ENCODE results near the gene MAU2. TPM values are rescaled to one million over a fixed set of nuclear protein-coding genes. Genes with fewer than 3 reads are reported as not detected.

The MAU2 gene
- total and polyA plus RNA-seq, 2 of the 13 experiments (the other 11 are each of a cell fraction or from before 2014, with no cell fraction given) = 16.8 to 33.8 TPM

- no peak for TF ChIP-seq SNAPC4 (CRISPR knock-in tag; IDR thresholded peaks at IDR 0.05)
- TF ChIP-seq THAP8 (CRISPR knock-in tag; IDR thresholded peaks at IDR 0.05; ENCODE audit: borderline replicate concordance) = no peak
- TF ChIP-seq PHF8 (CRISPR knock-in tag; IDR thresholded peaks at IDR 0.05) = 0 out of 2 replicates have a peak, but pooled peaks have one; percentile 16
- TF ChIP-seq SNAPC5 (CRISPR knock-in tag; IDR thresholded peaks at IDR 0.05; ENCODE audit: borderline replicate concordance) = no peak
- TF ChIP-seq ZNF350 (CRISPR knock-in tag; IDR thresholded peaks at IDR 0.05; ENCODE audit: borderline replicate concordance, low read depth) = no peak
- TF ChIP-seq ZNF10 (CRISPR knock-in tag; IDR thresholded peaks at IDR 0.05; ENCODE audit: borderline replicate concordance, low read depth) = no peak
- 0 out of 2 replicates have a peak, but pooled peaks have one; percentile 19 for TF ChIP-seq GABPA (IDR thresholded peaks at IDR 0.05; ENCODE audit: low read depth, low read length)
- no peak; the same call in 1 of the 2 replicates for TF ChIP-seq GABPA (CRISPR knock-in tag; IDR thresholded peaks at IDR 0.05; ENCODE audit: low read depth)
- no peak for TF ChIP-seq REL (CRISPR knock-in tag; conservative IDR thresholded peaks at IDR 0.05)
- no peak for TF ChIP-seq RAD21 (CRISPR knock-in tag; IDR thresholded peaks at IDR 0.05)
- TF ChIP-seq ZNF605 (CRISPR knock-in tag; IDR thresholded peaks at IDR 0.05) = no peak
- TF ChIP-seq MYNN (CRISPR knock-in tag; IDR thresholded peaks at IDR 0.05; ENCODE audit: low read depth) = peak; percentile 100
- no peak for TF ChIP-seq ZFAT (CRISPR knock-in tag; conservative IDR thresholded peaks at IDR 0.05)
- no peak for TF ChIP-seq ZNF296 (CRISPR knock-in tag; conservative IDR thresholded peaks at IDR 0.05)
- TF ChIP-seq ZNF883 (CRISPR knock-in tag; IDR thresholded peaks at IDR 0.05; ENCODE audit: not compliant biosample characterization) = no peak
- TF ChIP-seq, protein P1, sequence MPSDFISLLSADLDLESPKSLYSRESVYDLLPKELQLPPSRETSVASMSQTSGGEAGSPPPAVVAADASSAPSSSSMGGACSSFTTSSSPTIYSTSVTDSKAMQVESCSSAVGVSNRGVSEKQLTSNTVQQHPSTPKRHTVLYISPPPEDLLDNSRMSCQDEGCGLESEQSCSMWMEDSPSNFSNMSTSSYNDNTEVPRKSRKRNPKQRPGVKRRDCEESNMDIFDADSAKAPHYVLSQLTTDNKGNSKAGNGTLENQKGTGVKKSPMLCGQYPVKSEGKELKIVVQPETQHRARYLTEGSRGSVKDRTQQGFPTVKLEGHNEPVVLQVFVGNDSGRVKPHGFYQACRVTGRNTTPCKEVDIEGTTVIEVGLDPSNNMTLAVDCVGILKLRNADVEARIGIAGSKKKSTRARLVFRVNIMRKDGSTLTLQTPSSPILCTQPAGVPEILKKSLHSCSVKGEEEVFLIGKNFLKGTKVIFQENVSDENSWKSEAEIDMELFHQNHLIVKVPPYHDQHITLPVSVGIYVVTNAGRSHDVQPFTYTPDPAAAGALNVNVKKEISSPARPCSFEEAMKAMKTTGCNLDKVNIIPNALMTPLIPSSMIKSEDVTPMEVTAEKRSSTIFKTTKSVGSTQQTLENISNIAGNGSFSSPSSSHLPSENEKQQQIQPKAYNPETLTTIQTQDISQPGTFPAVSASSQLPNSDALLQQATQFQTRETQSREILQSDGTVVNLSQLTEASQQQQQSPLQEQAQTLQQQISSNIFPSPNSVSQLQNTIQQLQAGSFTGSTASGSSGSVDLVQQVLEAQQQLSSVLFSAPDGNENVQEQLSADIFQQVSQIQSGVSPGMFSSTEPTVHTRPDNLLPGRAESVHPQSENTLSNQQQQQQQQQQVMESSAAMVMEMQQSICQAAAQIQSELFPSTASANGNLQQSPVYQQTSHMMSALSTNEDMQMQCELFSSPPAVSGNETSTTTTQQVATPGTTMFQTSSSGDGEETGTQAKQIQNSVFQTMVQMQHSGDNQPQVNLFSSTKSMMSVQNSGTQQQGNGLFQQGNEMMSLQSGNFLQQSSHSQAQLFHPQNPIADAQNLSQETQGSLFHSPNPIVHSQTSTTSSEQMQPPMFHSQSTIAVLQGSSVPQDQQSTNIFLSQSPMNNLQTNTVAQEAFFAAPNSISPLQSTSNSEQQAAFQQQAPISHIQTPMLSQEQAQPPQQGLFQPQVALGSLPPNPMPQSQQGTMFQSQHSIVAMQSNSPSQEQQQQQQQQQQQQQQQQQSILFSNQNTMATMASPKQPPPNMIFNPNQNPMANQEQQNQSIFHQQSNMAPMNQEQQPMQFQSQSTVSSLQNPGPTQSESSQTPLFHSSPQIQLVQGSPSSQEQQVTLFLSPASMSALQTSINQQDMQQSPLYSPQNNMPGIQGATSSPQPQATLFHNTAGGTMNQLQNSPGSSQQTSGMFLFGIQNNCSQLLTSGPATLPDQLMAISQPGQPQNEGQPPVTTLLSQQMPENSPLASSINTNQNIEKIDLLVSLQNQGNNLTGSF (CRISPR knock-in tag; IDR thresholded peaks at IDR 0.05) = no peak
- TF ChIP-seq ZNF337 (CRISPR knock-in tag; IDR thresholded peaks at IDR 0.05; ENCODE audit: borderline replicate concordance, low read depth) = no peak
- no peak for TF ChIP-seq NFYC (CRISPR knock-in tag; IDR thresholded peaks at IDR 0.05)
Observed at GRCh38 chr19:19405971-19406877, 85.6 kb downstream of the MAU2 start (continued).

Data from HepG2 (cell line).